Activated naive CD4-positive, alpha-beta T cell treated with anti-CD3 and anti-CD28 coated beads, Interleukin-2, amount 50 U/mL, for 16 hours (primary cell): ENCODE measurements around the gene TRIM23.

Source experiments
- DNase-seq: peaks from one replicate; pipeline ENCODE4 v3.0.0-alpha.2; 2020

TRIM23 gene

GRCh38 chr5:65562731-65563701 is 61.1 kb downstream of the TRIM23 start, which contains the start of the genes CENPK and PPWD1:
Gene CENPK (minus strand): TSS chr5:65563168. CDS start chr5:65554907, 8,261 bp downstream.
Gene PPWD1 (plus strand): TSS chr5:65563296. CDS start chr5:65563311, 15 bp downstream.
- DNase-seq, result peak; percentile 95

GRCh38 chr5:65556718-65557117 is 67.4 kb downstream of the TRIM23 start:
- no peak for DNase-seq

- DNase-seq, result no peak
Measured at GRCh38 chr5:65556181-65556580, 68.0 kb downstream of the TRIM23 start.

- DNase-seq, result no peak
Measured at GRCh38 chr5:65555287-65555686, 68.8 kb downstream of the TRIM23 start.

GRCh38 chr5:65553941-65554340 is 70.2 kb downstream of the TRIM23 start:
- DNase-seq, result no peak

- no peak for DNase-seq
Measured at GRCh38 chr5:65548281-65548680, 75.9 kb downstream of the TRIM23 start.

- DNase-seq, result no peak
Measured at GRCh38 chr5:65546141-65546540, 78.0 kb downstream of the TRIM23 start.

- DNase-seq, result no peak
Measured at GRCh38 chr5:65544473-65544872, 79.7 kb downstream of the TRIM23 start.

GRCh38 chr5:65539827-65540226 is 84.3 kb downstream of the TRIM23 start:
- DNase-seq, result no peak
